Uterus (tissue), 2 donors: ENCODE measurements around the gene RBFOX2.

ENCODE experiments used
- CTCF ChIP-seq, 4 experiments: fragments of 200-600 bp in 2 of 4; fragments of 450-650 bp in 2 of 4; sonication (generic) in 2 of 4; IDR thresholded peaks; one replicate each; pipeline ENCODE4 v1.5.1; 2016 to 2019; ENCODE audit warnings: antibody characterized with exemption in 4 of 4, mild to moderate bottlenecking in 2 of 4, moderate library complexity in 1 of 4
- POLR2A ChIP-seq, 2 donors: fragments of 450-650 bp; IDR thresholded peaks; one replicate each; pipeline ENCODE4 v1.6.1; 2016; ENCODE audit warnings: antibody characterized with exemption in 2 of 2, mild to moderate bottlenecking in 1 of 2, moderate library complexity in 1 of 2

GRCh38 chr22:35971456-35972119 lies 57.0 kb downstream of the RBFOX2 start:
- no peak for TF ChIP-seq CTCF (IDR thresholded peaks at IDR 0.05)
- TF ChIP-seq POLR2A (IDR thresholded peaks at IDR 0.05), result no peak
